SH-SY5Y (cell line): Measurements from ENCODE around the gene CPED1.
A peak's percentile ranks its signal among the peaks of the same experiment; 100 is the strongest.

ENCODE experiments used
- GATA2 ChIP-seq: IDR thresholded peaks from 2 replicates; pipeline ENCODE4 v1.6.1; 2011; ENCODE audit warnings: mild to moderate bottlenecking, low read depth, low read length
- GATA3 ChIP-seq: IDR thresholded peaks from 2 replicates; pipeline ENCODE4 v1.6.1; 2011; ENCODE audit warnings: low read depth, mild to moderate bottlenecking, low read length, moderate library complexity

- TF ChIP-seq GATA3 (no peak), GATA2 (peak; percentile 14; the same call in 1 of the 2 replicates)
Observed at GRCh38 chr7:121166916-121167315, 178.4 kb downstream of the CPED1 start.
